BE2C (cell line): ENCODE data around the gene ZNF575.

ENCODE experiments used
- DNase-seq: peaks from one replicate; pipeline ENCODE4 v3.0.0-alpha.2; 2020
- H3K27me3 ChIP-seq: fragments of 250-450 bp; sonication (Bioruptor Pico); 2 replicates; pipeline ENCODE4 v1.5.1; 2020; ENCODE audit warnings: mild to moderate bottlenecking
- H3K36me3 ChIP-seq: fragments of 250-450 bp; sonication (Bioruptor Pico); 2 replicates; pipeline ENCODE4 v1.5.1; 2020; ENCODE audit warnings: mild to moderate bottlenecking
- H3K4me1 ChIP-seq: fragments of 250-450 bp; sonication (Bioruptor Pico); 2 replicates; pipeline ENCODE4 v1.5.1; 2020
- H3K4me3 ChIP-seq: 2 replicates; pipeline ENCODE4 v1.5.1; 2011; ENCODE audit warnings: low read depth, low read length
- H3K9me3 ChIP-seq: fragments of 250-450 bp; sonication (Bioruptor Pico); 2 replicates; pipeline ENCODE4 v1.5.1; 2020
- TF ChIP-seq, protein P1 (sequence below): IDR thresholded peaks from 2 replicates; pipeline ENCODE4 v1.5.1; 2012; ENCODE audit warnings: mild to moderate bottlenecking, low read depth, low read length

ZNF575 gene

DNA sequence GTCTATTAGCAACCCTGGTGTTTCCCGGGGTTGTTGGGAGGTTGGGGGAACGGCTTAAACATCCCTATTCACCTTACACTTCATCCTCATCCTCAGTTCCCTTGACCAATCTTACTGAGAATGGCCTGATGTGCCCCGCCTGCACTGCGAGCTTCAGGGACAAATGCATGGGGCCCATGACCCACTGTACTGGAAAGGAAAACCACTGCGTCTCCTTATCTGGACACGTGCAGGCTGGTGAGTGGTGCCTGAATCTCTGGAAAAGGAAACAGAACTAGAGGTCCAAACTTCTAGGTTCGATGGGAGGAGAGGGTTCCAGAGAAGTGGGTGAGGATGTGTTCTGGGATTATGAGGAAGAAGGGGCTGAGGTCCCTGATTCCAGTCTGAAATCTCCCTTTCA lies 48.5 kb downstream of the ZNF575 start:
- H3K4me3 ChIP-seq = no peak overlapping the region
- H3K36me3 ChIP-seq = no peaks in the 10 kb centered on the region
- no peak for DNase-seq
- TF ChIP-seq, protein P1, sequence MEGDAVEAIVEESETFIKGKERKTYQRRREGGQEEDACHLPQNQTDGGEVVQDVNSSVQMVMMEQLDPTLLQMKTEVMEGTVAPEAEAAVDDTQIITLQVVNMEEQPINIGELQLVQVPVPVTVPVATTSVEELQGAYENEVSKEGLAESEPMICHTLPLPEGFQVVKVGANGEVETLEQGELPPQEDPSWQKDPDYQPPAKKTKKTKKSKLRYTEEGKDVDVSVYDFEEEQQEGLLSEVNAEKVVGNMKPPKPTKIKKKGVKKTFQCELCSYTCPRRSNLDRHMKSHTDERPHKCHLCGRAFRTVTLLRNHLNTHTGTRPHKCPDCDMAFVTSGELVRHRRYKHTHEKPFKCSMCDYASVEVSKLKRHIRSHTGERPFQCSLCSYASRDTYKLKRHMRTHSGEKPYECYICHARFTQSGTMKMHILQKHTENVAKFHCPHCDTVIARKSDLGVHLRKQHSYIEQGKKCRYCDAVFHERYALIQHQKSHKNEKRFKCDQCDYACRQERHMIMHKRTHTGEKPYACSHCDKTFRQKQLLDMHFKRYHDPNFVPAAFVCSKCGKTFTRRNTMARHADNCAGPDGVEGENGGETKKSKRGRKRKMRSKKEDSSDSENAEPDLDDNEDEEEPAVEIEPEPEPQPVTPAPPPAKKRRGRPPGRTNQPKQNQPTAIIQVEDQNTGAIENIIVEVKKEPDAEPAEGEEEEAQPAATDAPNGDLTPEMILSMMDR = no peak
- no peaks in the 10 kb centered on the region for H3K9me3 ChIP-seq
- H3K27me3 ChIP-seq = no peaks in the 10 kb centered on the region
- H3K4me1 ChIP-seq = peaks cover 6% of the 10 kb centered on the region

DNA sequence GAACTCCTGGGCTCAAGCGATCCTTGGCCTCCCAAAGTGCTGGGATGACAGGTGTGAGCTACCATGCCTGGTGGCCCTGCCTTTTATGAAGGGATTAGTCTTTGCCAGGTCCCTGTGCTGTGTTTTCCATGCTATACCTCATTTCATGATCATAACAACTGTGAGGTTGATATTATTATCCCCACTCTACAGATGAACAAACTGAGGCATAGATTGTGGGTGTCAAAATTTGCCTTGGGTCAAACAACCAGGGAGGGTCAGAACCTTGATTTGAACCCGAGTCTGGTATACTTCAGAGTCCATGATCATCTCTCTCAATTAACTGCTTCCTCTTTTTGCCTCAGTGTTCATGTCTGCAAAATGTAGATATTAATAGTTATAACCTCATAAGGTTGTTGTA lies 49.5 kb downstream of the ZNF575 start:
- TF ChIP-seq, protein P1 = no peak
- Histone ChIP-seq H3K4me1 (peaks cover 7% of the 10 kb centered on the region), H3K36me3 (no peaks in the 10 kb centered on the region), H3K4me3 (no peak overlapping the region), H3K27me3 (no peaks in the 10 kb centered on the region), H3K9me3 (no peaks in the 10 kb centered on the region)
- no peak for DNase-seq

DNA sequence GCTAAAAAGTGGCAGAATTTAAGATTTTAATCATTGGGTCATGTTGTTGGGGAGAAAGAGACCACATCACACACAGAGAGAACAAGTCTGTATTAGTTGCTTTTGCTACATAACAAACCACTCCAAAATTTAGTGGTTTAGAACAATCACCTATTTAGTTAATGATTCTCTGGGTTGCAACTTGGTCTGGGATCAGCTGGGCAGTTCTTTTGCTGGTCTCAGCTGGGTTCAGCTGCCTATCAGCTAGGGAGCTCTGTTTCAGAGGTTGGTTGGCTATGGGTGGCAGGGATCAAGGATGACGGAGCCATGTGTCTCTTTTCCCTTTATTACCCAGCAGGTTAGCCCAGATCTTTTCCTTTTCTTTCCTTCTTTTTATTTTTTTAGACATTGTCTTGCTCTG lies 51.5 kb downstream of the ZNF575 start:
- Histone ChIP-seq H3K36me3 (no peaks in the 10 kb centered on the region; the same call in 1 of the 2 replicates), H3K9me3 (no peaks in the 10 kb centered on the region), H3K4me3 (no peak overlapping the region), H3K4me1 (peaks cover 7% of the 10 kb centered on the region), H3K27me3 (no peaks in the 10 kb centered on the region)
- TF ChIP-seq, protein P1 = no peak
- no peak for DNase-seq
